H9 (cell line): Measurements from ENCODE around the gene SGTA. TPM values are rescaled to one million over a fixed set of nuclear protein-coding genes. Genes with fewer than 3 reads are reported as not detected.

ENCODE experiments used
- DNase-seq: peaks from one replicate; pipeline ENCODE4 v3.0.0-alpha.2; 2017
- H2AFZ ChIP-seq: one replicate; pipeline ENCODE4 v1.6.1; 2013; ENCODE audit warnings: mild to moderate bottlenecking, low read length, control low read depth, moderate library complexity
- H2AK5ac ChIP-seq: 2 replicates; pipeline ENCODE4 v1.6.1; 2013; ENCODE audit warnings: low read length, control low read depth, mixed read lengths; ENCODE audit not compliant: insufficient read length
- H2BK120ac ChIP-seq: one replicate; pipeline ENCODE4 v1.6.1; 2013; ENCODE audit warnings: low read depth, mild to moderate bottlenecking, low read length, control low read depth, inconsistent platforms; ENCODE audit not compliant: poor library complexity, severe bottlenecking
- H2BK12ac ChIP-seq: 2 replicates; pipeline ENCODE4 v1.6.1; 2013; ENCODE audit warnings: low read length, control low read depth, mixed read lengths, low read depth; ENCODE audit not compliant: insufficient read length
- H2BK15ac ChIP-seq: 2 replicates; pipeline ENCODE4 v1.6.1; 2013; ENCODE audit warnings: low read depth, low read length, control low read depth
- H2BK20ac ChIP-seq: one replicate; pipeline ENCODE4 v1.6.1; 2013; ENCODE audit warnings: low read depth, mild to moderate bottlenecking, low read length, control low read depth, inconsistent platforms; ENCODE audit not compliant: poor library complexity, severe bottlenecking
- H2BK5ac ChIP-seq: 2 replicates; pipeline ENCODE4 v1.6.1; 2013; ENCODE audit warnings: low read length, control low read depth, mixed read lengths; ENCODE audit not compliant: insufficient read length
- H3K14ac ChIP-seq: 2 replicates; pipeline ENCODE4 v1.6.1; 2013; ENCODE audit warnings: low read length, control low read depth; ENCODE audit not compliant: insufficient read depth
- H3K18ac ChIP-seq: 2 replicates; pipeline ENCODE4 v1.6.1; 2013; ENCODE audit warnings: low read depth, mild to moderate bottlenecking, mixed read lengths, low read length, control low read depth; ENCODE audit not compliant: insufficient read length
- H3K23ac ChIP-seq: 2 replicates; pipeline ENCODE4 v1.6.1; 2013; ENCODE audit warnings: low read length, control low read depth, mixed read lengths, low read depth; ENCODE audit not compliant: insufficient read length
- H3K23me2 ChIP-seq: 2 replicates; pipeline ENCODE4 v1.6.1; 2013; ENCODE audit warnings: low read depth, mild to moderate bottlenecking, mixed read lengths, low read length, control low read depth; ENCODE audit not compliant: insufficient read length, poor library complexity, severe bottlenecking
- H3K27ac ChIP-seq: 2 replicates; pipeline ENCODE4 v1.5.1; 2013; ENCODE audit warnings: low read length, control low read depth, mixed read lengths, low read depth; ENCODE audit not compliant: insufficient read length
- H3K27me3 ChIP-seq: 2 replicates; pipeline ENCODE4 v1.6.1; 2013; ENCODE audit warnings: low read length, control low read depth, inconsistent platforms; ENCODE audit not compliant: insufficient read depth
- H3K4ac ChIP-seq: 2 replicates; pipeline ENCODE4 v1.6.1; 2013; ENCODE audit warnings: low read depth, mild to moderate bottlenecking, control low read depth, inconsistent platforms, low read length, moderate library complexity
- H3K4me1 ChIP-seq: 2 replicates; pipeline ENCODE4 v1.6.1; 2013; ENCODE audit warnings: low read length, control low read depth, inconsistent platforms; ENCODE audit not compliant: insufficient read depth
- H3K4me2 ChIP-seq: 2 replicates; pipeline ENCODE4 v1.6.1; 2013; ENCODE audit warnings: low read length, control low read depth, mixed read lengths; ENCODE audit not compliant: insufficient read length, insufficient read depth
- H3K56ac ChIP-seq: 2 replicates; pipeline ENCODE4 v1.6.1; 2013; ENCODE audit warnings: low read depth, mild to moderate bottlenecking, mixed read lengths, low read length, control low read depth; ENCODE audit not compliant: insufficient read length
- H3K79me1 ChIP-seq: 2 replicates; pipeline ENCODE4 v1.6.1; 2013; ENCODE audit warnings: low read depth, mild to moderate bottlenecking, moderate library complexity, low read length, control low read depth, inconsistent platforms; ENCODE audit not compliant: insufficient read depth, poor library complexity, severe bottlenecking
- H3K79me2 ChIP-seq: 2 replicates; pipeline ENCODE4 v1.6.1; 2013; ENCODE audit warnings: low read length, control low read depth, inconsistent platforms; ENCODE audit not compliant: insufficient read depth
- H3K9ac ChIP-seq: 2 replicates; pipeline ENCODE4 v1.6.1; 2013; ENCODE audit warnings: low read length, control low read depth, mixed read lengths; ENCODE audit not compliant: insufficient read length; ENCODE audit errors: extremely low read depth
- H3K9me3 ChIP-seq: one replicate; pipeline ENCODE4 v1.6.1; 2013; ENCODE audit warnings: low read depth, low read length, inconsistent platforms; ENCODE audit not compliant: control insufficient read depth
- H3T11ph ChIP-seq: one replicate; pipeline ENCODE4 v1.6.1; 2013; ENCODE audit warnings: mild to moderate bottlenecking, low read length, control low read depth, inconsistent platforms
- H4K20me1 ChIP-seq: one replicate; pipeline ENCODE4 v1.6.1; 2013; ENCODE audit not compliant: control insufficient read depth, insufficient read length, insufficient read depth
- H4K5ac ChIP-seq: 2 replicates; pipeline ENCODE4 v1.6.1; 2013; ENCODE audit warnings: low read depth, mild to moderate bottlenecking, mixed read lengths, low read length, control low read depth; ENCODE audit not compliant: insufficient read length
- H4K8ac ChIP-seq: replicated peaks from 2 replicates; pipeline ENCODE4 v1.6.1; 2013; ENCODE audit warnings: low read length, control low read depth, mixed read lengths, low read depth; ENCODE audit not compliant: insufficient read length
- H4K91ac ChIP-seq: 2 replicates; pipeline ENCODE4 v1.6.1; 2013; ENCODE audit warnings: low read depth, mild to moderate bottlenecking, moderate library complexity, mixed read lengths, low read length, control low read depth; ENCODE audit not compliant: insufficient read length
- H3K27ac Mint-ChIP-seq, 3 experiments: 2 replicates in 2 of 3; 3 replicates in 1 of 3; pipeline ENCODE4 v1.8.0; 2020 to 2021; ENCODE audit warnings: mixed read lengths in 3 of 3, mild to moderate bottlenecking in 1 of 3, moderate library complexity in 1 of 3
- H3K27me3 Mint-ChIP-seq: 2 replicates; pipeline ENCODE4 v1.8.0; 2021; ENCODE audit warnings: low read depth, mild to moderate bottlenecking, moderate library complexity, mixed read lengths
- H3K36me3 Mint-ChIP-seq, 3 experiments: 2 replicates in 2 of 3; 3 replicates in 1 of 3; pipeline ENCODE4 v1.8.0; 2020 to 2021; ENCODE audit warnings: low read depth in 3 of 3, mixed read lengths in 3 of 3; ENCODE audit not compliant: insufficient read depth in 1 of 3
- H3K4me1 Mint-ChIP-seq, 2 experiments: 2 replicates each; pipeline ENCODE4 v1.8.0; 2020; ENCODE audit warnings: mixed read lengths in 2 of 2
- H3K4me3 Mint-ChIP-seq, 2 experiments: 2 replicates in 1 of 2; 3 replicates in 1 of 2; pipeline ENCODE4 v1.8.0; 2020 to 2021; ENCODE audit warnings: mild to moderate bottlenecking in 2 of 2, mixed read lengths in 2 of 2, moderate library complexity in 1 of 2
- H3K9me3 Mint-ChIP-seq, 2 experiments: 2 replicates in 1 of 2; 3 replicates in 1 of 2; pipeline ENCODE4 v1.8.0; 2020; ENCODE audit warnings: mild to moderate bottlenecking in 2 of 2, mixed read lengths in 2 of 2, moderate library complexity in 1 of 2
- WGBS: extraction: QIAGEN DNeasy Blood & Tissue Kit; methylation state at CpG from one replicate; pipeline ENCODE4 v1.1.7; 2013; ENCODE audit warnings: missing lambda C conversion rate, low lambda C conversion rate, mixed read lengths; ENCODE audit not compliant: insufficient read length; ENCODE audit errors: extremely low coverage; 5-methylcytosine and 5-hydroxymethylcytosine counted together
- total RNA-seq: library from RNA; stranded (reverse); gene quantifications from 2 replicates; pipeline ENCODE4 v1.2.1, GENCODE V29; 2021
- TF ChIP-seq, protein P1 (sequence below): fragments of 200-600 bp; sonication (generic); conservative IDR thresholded peaks from 3 replicates; pipeline ENCODE4 v1.8.0; 2021; ENCODE audit warnings: antibody characterized with exemption, mild to moderate bottlenecking

Gene SGTA
- total RNA-seq, 1 experiment from 2014 or later: 102 TPM

GRCh38 chr19:2783781-2784145, 690 bp upstream of the SGTA start:
- H4K8ac ChIP-seq: no peak overlapping the region
- H3K4me1 ChIP-seq: no peaks in the 10 kb centered on the region
- H4K5ac ChIP-seq: no peak overlapping the region
- Mint-ChIP-seq H3K27me3 (no peaks in the 10 kb centered on the region; the same call in 1 of the 2 replicates), H3K27ac (peak overlapping the region in 2 of 3 experiments; percentile 95 to 96; a peak in 5 of 7 replicates), H3K9me3 (peaks cover 0 to 4% of the 10 kb centered on the region in 2 experiments; a peak in 1 of 5 replicates), H3K4me1 (peaks cover 14 to 32% of the 10 kb centered on the region in 2 experiments), H3K36me3 (peaks cover 14 to 37% (median 31%) of the 10 kb centered on the region in 3 experiments), H3K4me3 (peak overlapping the region; percentile 90 to 97)
- peaks cover 11% of the 10 kb centered on the region for H3K23me2 ChIP-seq
- H3K27ac ChIP-seq: no peak overlapping the region
- no peak overlapping the region for H2BK5ac ChIP-seq
- no peak overlapping the region for H3K4ac ChIP-seq
- no peak overlapping the region for H3K23ac ChIP-seq
- H2BK15ac ChIP-seq: no peak overlapping the region
- TF ChIP-seq, protein P1, sequence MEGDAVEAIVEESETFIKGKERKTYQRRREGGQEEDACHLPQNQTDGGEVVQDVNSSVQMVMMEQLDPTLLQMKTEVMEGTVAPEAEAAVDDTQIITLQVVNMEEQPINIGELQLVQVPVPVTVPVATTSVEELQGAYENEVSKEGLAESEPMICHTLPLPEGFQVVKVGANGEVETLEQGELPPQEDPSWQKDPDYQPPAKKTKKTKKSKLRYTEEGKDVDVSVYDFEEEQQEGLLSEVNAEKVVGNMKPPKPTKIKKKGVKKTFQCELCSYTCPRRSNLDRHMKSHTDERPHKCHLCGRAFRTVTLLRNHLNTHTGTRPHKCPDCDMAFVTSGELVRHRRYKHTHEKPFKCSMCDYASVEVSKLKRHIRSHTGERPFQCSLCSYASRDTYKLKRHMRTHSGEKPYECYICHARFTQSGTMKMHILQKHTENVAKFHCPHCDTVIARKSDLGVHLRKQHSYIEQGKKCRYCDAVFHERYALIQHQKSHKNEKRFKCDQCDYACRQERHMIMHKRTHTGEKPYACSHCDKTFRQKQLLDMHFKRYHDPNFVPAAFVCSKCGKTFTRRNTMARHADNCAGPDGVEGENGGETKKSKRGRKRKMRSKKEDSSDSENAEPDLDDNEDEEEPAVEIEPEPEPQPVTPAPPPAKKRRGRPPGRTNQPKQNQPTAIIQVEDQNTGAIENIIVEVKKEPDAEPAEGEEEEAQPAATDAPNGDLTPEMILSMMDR: no peak
- H2BK12ac ChIP-seq: no peak overlapping the region
- no peak overlapping the region for H2BK20ac ChIP-seq
- H3K79me1 ChIP-seq: peaks cover 13% of the 10 kb centered on the region
- H4K91ac ChIP-seq: no peak overlapping the region
- H3T11ph ChIP-seq: no peak overlapping the region
- no peak overlapping the region for H3K4me2 ChIP-seq
- peaks cover 52% of the 10 kb centered on the region for H3K79me2 ChIP-seq
- DNase-seq: no peak
- no peak overlapping the region for H3K18ac ChIP-seq
- H3K9ac ChIP-seq: no peak overlapping the region
- no peaks in the 10 kb centered on the region for H3K9me3 ChIP-seq
- H2BK120ac ChIP-seq: no peak overlapping the region
- H2AFZ ChIP-seq: no peak overlapping the region
- no peak overlapping the region for H3K56ac ChIP-seq
- no peak overlapping the region for H2AK5ac ChIP-seq
- WGBS: no CpG with 5 or more reads among the region's 7 CpGs
- no peaks in the 10 kb centered on the region for H4K20me1 ChIP-seq
- H3K14ac ChIP-seq: no peak overlapping the region
- no peaks in the 10 kb centered on the region for H3K27me3 ChIP-seq
